H1 (cell line): Measurements from ENCODE around the gene ABCF3.

Source experiments
- EP300 ChIP-seq, 2 experiments: IDR thresholded peaks; 1 replicate in 1 of 2; 2 replicates in 1 of 2; pipeline ENCODE4 v1.6.1; 2011 to 2012; ENCODE audit warnings: low read depth in 2 of 2, low read length in 2 of 2, mild to moderate bottlenecking in 2 of 2, borderline replicate concordance in 1 of 2, inconsistent platforms in 1 of 2, moderate library complexity in 1 of 2
- GTF2F1 ChIP-seq: IDR thresholded peaks from 2 replicates; pipeline ENCODE4 v1.6.1; 2012; ENCODE audit warnings: low read depth, low read length, improper control_type of control experiment, borderline replicate concordance
- HDAC2 ChIP-seq, 2 experiments: fragments of 300-600 bp in 1 of 2; sonication (generic) in 1 of 2; IDR thresholded peaks; 2 replicates each; pipeline ENCODE4 v1.6.1; 2011 to 2012; ENCODE audit warnings: low read depth in 2 of 2, low read length in 2 of 2, mild to moderate bottlenecking in 2 of 2, moderate library complexity in 2 of 2, borderline replicate concordance in 1 of 2, inconsistent platforms in 1 of 2
- POLR2A ChIP-seq, 2 experiments: IDR thresholded peaks; 1 replicate in 1 of 2; 2 replicates in 1 of 2; pipeline ENCODE4 v1.6.1; 2011; ENCODE audit warnings: low read depth in 2 of 2, low read length in 2 of 2, mild to moderate bottlenecking in 2 of 2; ENCODE audit errors: control extremely low read depth in 1 of 2
- SIN3A ChIP-seq, 2 experiments: IDR thresholded peaks in 1 of 2; conservative IDR thresholded peaks in 1 of 2; 2 replicates each; pipeline ENCODE4 v1.6.1; 2011 to 2012; ENCODE audit warnings: low read length in 2 of 2, improper control_type of control experiment in 1 of 2, low read depth in 1 of 2, mild to moderate bottlenecking in 1 of 2
- SP4 ChIP-seq: IDR thresholded peaks from 2 replicates; pipeline ENCODE4 v1.6.1; 2012; ENCODE audit warnings: low read length, inconsistent platforms
- TF ChIP-seq, protein P1 (sequence below), 3 experiments: IDR thresholded peaks; 1 replicate in 2 of 3; 2 replicates in 1 of 3; pipeline versions ENCODE4 v1.5.1 to v1.6.1; 2011; ENCODE audit warnings: low read length in 3 of 3, mild to moderate bottlenecking in 3 of 3, inconsistent platforms in 2 of 3, low read depth in 1 of 3, moderate library complexity in 1 of 3; ENCODE audit not compliant: insufficient read depth in 1 of 3; ENCODE audit errors: control extremely low read depth in 1 of 3

DNA sequence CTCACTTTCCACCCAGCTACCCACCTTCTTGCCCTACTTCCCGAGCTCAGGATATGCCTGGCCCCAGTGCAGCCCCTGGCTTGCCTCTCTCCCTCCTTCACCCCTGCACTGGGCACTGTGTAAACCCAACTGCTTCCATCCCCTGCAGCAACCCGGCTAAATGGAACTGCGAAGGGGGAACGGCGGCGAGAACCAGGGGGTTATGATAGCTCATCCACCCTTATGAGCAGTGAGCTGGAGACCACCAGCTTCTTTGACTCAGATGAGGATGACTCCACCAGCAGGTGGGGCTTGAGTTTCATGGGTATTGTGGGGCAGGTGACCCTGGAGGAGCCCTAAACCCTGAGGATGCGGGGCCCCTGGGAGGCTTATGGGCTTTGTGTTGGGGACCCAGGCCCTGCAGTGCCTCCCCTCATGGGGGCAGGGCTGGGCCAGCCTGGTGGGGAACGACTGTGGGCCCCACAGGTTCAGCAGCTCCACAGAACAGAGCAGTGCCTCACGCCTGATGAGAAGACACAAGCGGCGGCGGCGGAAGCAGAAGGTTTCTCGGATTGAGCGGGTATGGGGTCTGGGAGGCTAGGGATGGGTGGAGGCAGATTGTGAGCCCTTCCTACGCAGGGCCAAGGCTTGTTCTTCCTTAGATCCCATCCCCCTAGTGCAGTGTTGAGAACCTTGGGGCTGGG is 21.2 kb upstream of the ABCF3 start:
- TF ChIP-seq EP300 (IDR thresholded peaks at IDR 0.05; ENCODE audit: borderline replicate concordance in 1 of 2, low read depth in 2 of 2, low read length in 2 of 2) (no peak), GTF2F1 (no peak), SP4 (no peak), POLR2A (IDR thresholded peaks at IDR 0.05; ENCODE audit: control extremely low read depth in 1 of 2, low read depth in 2 of 2, low read length in 2 of 2) (no peak), SIN3A (conservative IDR thresholded peaks at IDR 0.05 in 1 of 2, IDR thresholded peaks at IDR 0.05 in 1 of 2; ENCODE audit: low read depth in 1 of 2, low read length in 2 of 2) (no peak), HDAC2 (IDR thresholded peaks at IDR 0.05; ENCODE audit: borderline replicate concordance in 1 of 2, low read depth in 2 of 2, low read length in 2 of 2) (no peak)
- TF ChIP-seq, protein P1, sequence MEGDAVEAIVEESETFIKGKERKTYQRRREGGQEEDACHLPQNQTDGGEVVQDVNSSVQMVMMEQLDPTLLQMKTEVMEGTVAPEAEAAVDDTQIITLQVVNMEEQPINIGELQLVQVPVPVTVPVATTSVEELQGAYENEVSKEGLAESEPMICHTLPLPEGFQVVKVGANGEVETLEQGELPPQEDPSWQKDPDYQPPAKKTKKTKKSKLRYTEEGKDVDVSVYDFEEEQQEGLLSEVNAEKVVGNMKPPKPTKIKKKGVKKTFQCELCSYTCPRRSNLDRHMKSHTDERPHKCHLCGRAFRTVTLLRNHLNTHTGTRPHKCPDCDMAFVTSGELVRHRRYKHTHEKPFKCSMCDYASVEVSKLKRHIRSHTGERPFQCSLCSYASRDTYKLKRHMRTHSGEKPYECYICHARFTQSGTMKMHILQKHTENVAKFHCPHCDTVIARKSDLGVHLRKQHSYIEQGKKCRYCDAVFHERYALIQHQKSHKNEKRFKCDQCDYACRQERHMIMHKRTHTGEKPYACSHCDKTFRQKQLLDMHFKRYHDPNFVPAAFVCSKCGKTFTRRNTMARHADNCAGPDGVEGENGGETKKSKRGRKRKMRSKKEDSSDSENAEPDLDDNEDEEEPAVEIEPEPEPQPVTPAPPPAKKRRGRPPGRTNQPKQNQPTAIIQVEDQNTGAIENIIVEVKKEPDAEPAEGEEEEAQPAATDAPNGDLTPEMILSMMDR (IDR thresholded peaks at IDR 0.05; ENCODE audit: control extremely low read depth in 1 of 3, insufficient read depth in 1 of 3, low read depth in 1 of 3, low read length in 3 of 3): no peak
